ENCODE results near the gene CSN2.
A peak's percentile ranks its signal among the peaks of the same experiment; 100 is the strongest.

Gene CSN2

DNA sequence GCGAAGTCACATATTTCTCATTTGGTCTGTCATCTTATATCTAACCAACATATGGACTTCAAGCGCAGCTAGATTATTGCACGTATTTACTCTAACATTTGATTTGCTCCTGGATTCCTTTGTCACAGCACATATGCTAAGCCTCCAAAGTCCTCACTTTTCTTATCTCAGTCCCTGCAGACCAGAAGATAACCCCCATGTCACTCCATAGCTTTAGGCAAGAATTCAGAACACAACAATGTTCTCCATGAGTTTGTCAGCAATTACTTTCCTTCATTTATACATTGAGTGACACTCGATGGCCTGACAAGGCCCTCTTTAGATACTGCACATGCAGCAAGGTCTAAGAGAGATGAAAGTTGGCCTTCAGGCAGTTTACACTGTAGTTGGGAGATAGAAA lies 25.5 kb upstream of the CSN2 start:
- no peak for DNase-seq (ENCODE audit: low read depth in 2 of 2)
- TF ChIP-seq, protein P1, sequence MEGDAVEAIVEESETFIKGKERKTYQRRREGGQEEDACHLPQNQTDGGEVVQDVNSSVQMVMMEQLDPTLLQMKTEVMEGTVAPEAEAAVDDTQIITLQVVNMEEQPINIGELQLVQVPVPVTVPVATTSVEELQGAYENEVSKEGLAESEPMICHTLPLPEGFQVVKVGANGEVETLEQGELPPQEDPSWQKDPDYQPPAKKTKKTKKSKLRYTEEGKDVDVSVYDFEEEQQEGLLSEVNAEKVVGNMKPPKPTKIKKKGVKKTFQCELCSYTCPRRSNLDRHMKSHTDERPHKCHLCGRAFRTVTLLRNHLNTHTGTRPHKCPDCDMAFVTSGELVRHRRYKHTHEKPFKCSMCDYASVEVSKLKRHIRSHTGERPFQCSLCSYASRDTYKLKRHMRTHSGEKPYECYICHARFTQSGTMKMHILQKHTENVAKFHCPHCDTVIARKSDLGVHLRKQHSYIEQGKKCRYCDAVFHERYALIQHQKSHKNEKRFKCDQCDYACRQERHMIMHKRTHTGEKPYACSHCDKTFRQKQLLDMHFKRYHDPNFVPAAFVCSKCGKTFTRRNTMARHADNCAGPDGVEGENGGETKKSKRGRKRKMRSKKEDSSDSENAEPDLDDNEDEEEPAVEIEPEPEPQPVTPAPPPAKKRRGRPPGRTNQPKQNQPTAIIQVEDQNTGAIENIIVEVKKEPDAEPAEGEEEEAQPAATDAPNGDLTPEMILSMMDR (IDR thresholded peaks at IDR 0.05; ENCODE audit: low read depth, low read length): no peak
- no peak overlapping the region for H3K4me3 ChIP-seq (replicated peaks in 1 of 2; ENCODE audit: low read depth in 2 of 2, low read length in 2 of 2)

DNA sequence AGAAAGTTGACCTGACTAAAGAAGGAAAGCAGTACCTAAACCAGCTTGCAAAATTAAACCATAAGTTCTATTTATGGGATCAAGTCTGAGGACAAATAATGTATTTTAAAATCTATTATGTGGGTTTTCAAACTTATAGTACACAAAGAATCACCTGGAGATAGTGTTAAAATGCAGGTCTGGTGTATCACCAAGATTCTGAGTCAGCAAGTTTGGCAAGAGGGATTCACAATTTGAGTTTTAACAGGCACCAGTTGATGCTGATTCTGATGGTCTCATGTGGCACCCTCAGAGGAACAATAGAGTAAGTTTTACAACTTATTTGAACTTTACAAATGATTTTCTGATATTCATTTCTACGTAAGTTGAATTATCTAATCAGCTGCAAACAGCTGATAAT lies 21.1 kb upstream of the CSN2 start:
- no peak overlapping the region for H3K4me3 ChIP-seq (replicated peaks in 1 of 2; ENCODE audit: low read depth in 2 of 2, low read length in 2 of 2)
- no peak for DNase-seq (ENCODE audit: low read depth in 2 of 2)
- TF ChIP-seq, protein P1 (IDR thresholded peaks at IDR 0.05; ENCODE audit: low read depth, low read length): no peak

DNA sequence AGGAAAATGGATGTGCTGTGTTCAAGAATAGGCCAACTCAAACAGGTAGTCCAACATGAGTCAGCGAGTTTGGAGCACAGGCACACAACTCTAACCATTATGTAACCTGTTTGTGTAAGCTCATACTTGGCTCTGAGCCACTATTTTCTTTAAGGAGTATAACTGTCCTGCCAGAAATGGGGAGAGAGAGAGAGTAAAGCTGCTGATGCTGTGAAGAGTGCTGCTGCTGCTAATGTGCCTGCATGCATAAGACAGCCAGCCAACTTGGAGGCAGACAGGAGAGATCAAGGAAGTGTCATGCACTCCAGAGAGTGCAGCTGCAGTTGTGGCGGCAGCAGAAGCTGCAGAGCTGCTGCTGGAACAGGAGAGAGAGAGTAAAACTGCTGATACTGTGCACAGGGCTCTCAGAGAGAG lies 18.5 kb upstream of the CSN2 start:
- TF ChIP-seq, protein P1 (IDR thresholded peaks at IDR 0.05; ENCODE audit: low read depth, low read length): no peak
- no peak overlapping the region for H3K4me3 ChIP-seq (replicated peaks in 1 of 2; ENCODE audit: low read depth in 2 of 2, low read length in 2 of 2)
- DNase-seq (ENCODE audit: low read depth in 2 of 2): peak; percentile 62 to 72

DNA sequence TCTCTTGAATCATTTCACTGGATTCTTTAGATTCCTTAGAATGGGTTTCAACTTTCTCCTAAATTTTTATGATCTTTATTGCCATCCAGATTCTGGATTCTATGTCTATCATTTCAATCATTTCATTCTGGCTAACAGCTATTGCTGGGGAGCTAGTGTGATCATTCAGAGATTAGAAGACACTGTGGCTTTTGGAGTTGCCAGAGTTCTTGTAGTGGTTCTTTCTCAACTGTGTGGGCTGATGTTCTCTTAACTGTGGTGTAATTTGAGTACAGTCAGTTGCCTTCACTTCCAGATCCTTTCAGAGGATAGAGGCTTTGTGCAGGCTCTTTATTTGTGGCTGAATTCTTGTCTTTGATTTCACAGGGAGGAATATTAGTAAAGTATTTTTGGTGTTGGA lies 12.1 kb upstream of the CSN2 start:
- TF ChIP-seq, protein P1 (IDR thresholded peaks at IDR 0.05; ENCODE audit: low read depth, low read length): no peak
- no peak overlapping the region for H3K4me3 ChIP-seq (replicated peaks in 1 of 2; ENCODE audit: low read depth in 2 of 2, low read length in 2 of 2)
- peak in 1 of 2 donors; percentile 4 for DNase-seq (ENCODE audit: low read depth in 2 of 2)

DNA sequence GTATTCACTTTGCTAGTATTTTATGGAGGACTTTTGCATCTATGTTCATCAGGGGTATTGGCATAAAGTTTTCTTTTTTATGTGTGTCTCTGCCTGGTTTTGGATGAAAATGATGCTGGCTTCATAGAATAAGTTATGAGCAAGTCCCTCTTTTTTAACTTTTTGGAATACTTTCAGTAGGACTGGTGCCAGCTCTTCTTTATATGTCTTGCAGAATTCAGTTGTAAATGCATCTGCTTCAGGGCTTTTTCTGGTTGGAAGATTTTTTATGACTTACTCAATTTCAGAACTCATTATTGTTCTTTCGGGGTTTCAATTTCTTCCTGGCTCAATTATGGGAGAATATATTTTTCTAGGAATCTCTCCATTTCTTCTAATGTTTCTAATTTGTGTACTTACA lies 9.1 kb upstream of the CSN2 start:
- DNase-seq (ENCODE audit: low read depth in 2 of 2): no peak
- TF ChIP-seq, protein P1 (IDR thresholded peaks at IDR 0.05; ENCODE audit: low read depth, low read length): no peak
- no peak overlapping the region for H3K4me3 ChIP-seq (replicated peaks in 1 of 2; ENCODE audit: low read depth in 2 of 2, low read length in 2 of 2)

DNA sequence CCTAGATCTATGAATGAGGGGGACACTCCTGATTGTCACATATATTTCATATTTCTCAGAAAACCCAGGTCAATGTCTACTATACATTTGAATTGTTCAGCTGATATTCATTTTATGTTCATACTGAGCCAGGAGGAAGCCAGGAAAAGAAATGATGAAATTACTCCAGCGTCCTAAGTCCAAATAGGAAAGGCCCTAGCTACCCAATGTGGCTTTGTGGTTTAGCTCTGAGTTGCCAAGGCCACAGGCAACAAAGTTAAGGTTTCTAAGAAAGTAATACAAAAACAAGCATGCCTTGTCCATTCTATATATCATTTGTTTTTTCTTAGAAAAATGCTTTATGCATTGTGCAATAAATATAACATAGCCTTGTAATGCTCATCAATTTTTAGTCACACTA lies 4.5 kb upstream of the CSN2 start:
- TF ChIP-seq, protein P1 (IDR thresholded peaks at IDR 0.05; ENCODE audit: low read depth, low read length): no peak
- H3K4me3 ChIP-seq (replicated peaks in 1 of 2; ENCODE audit: low read depth in 2 of 2, low read length in 2 of 2): no peak overlapping the region
- DNase-seq (ENCODE audit: low read depth in 2 of 2): no peak

DNA sequence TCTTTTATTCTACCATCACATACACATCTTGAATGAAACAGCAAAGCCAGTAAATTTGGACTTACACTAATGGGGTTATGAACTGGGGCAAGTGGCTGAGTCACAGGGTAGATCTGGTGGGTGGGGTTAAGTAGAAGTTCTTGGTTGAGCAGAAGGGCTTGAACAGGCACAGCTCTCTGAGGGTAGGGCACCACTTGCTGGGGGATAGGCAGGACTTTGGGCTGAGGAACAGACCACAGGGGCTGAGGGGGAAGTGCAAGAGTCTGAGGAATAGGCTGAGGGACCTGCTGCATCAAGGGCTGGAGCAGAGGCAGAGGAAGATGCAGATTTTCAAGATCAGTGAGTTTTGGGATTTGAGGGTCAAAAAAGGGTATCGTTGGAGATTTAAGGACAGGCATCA lies 8.3 kb downstream of the CSN2 start:
- no peak overlapping the region for H3K4me3 ChIP-seq (replicated peaks in 1 of 2; ENCODE audit: low read depth in 2 of 2, low read length in 2 of 2)
- TF ChIP-seq, protein P1 (IDR thresholded peaks at IDR 0.05; ENCODE audit: low read depth, low read length): no peak
- no peak for DNase-seq (ENCODE audit: low read depth in 2 of 2)
